Panc1 (cell line): Measurements from ENCODE around the gene GZF1. TPM values are rescaled to one million over a fixed set of nuclear protein-coding genes. Genes with fewer than 3 reads are reported as not detected.

ENCODE experiments used
- ATAC-seq: fragments of 200-7000 bp; cut with Tn5 transposase; 2 replicates; pipeline ENCODE4 v1.9.1; 2020; ENCODE audit warnings: mild to moderate bottlenecking, moderate library complexity
- BruUV-seq: library from RNA; stranded (reverse); fragments of 400-500 nt; replicated peaks from 2 replicates; lab custom pipeline; 2021; lab: Mats Ljungman, UMichigan
- CTCF ChIA-PET: fragments of 300-600 bp; sonication (Branson Sonifier 250); formaldehyde crosslinking; loops from one replicate; lab custom pipeline; 2022; ENCODE audit warnings: antibody characterized with exemption; lab: Charles Lee
- POLR2A ChIA-PET: fragments of 300-600 bp; sonication (Branson Sonifier 250); formaldehyde crosslinking; loops from one replicate; lab custom pipeline; 2022; ENCODE audit warnings: antibody characterized with exemption; lab: Charles Lee
- DNase-seq: peaks from one replicate; pipeline ENCODE4 v3.0.0-alpha.2; 2010; ENCODE audit warnings: low read depth, low spot score
- H3K27ac ChIP-seq: 2 replicates; pipeline ENCODE4 v1.5.1; 2011; ENCODE audit warnings: mild to moderate bottlenecking, low read length, inconsistent platforms
- H3K27me3 ChIP-seq: fragments of 200-500 bp; sonication (Bioruptor generic); 2 replicates; pipeline ENCODE4 v1.6.0; 2014; ENCODE audit warnings: low read length, inconsistent platforms; ENCODE audit not compliant: control insufficient read depth, insufficient read depth
- H3K36me3 ChIP-seq: fragments of 200-500 bp; sonication (Bioruptor generic); 2 replicates; pipeline ENCODE4 v1.5.1; 2014; ENCODE audit warnings: inconsistent platforms, mild to moderate bottlenecking, low read length, moderate library complexity; ENCODE audit not compliant: control insufficient read depth, insufficient read depth
- H3K4me1 ChIP-seq: 2 replicates; pipeline ENCODE4 v1.5.1; 2011; ENCODE audit warnings: inconsistent platforms, mild to moderate bottlenecking, low read length, moderate library complexity; ENCODE audit not compliant: control insufficient read depth, insufficient read depth
- H3K4me3 ChIP-seq, 2 experiments: 2 replicates each; pipeline ENCODE4 v1.5.1; 2011 to 2012; ENCODE audit warnings: low read depth in 2 of 2, low read length in 2 of 2, mild to moderate bottlenecking in 2 of 2, inconsistent platforms in 1 of 2, moderate library complexity in 1 of 2
- H3K9me3 ChIP-seq: fragments of 200-500 bp; sonication (Bioruptor generic); 2 replicates; pipeline ENCODE4 v1.5.1; 2014; ENCODE audit warnings: low read depth, mild to moderate bottlenecking, inconsistent platforms, low read length, moderate library complexity; ENCODE audit not compliant: control insufficient read depth, insufficient read depth
- CTCF ChIP-seq: fragments of 450-650 bp; IDR thresholded peaks from 2 replicates; pipeline ENCODE4 v1.5.1; 2017; ENCODE audit warnings: mild to moderate bottlenecking
- POLR2AphosphoS5 ChIP-seq: IDR thresholded peaks from 2 replicates; pipeline ENCODE4 v1.6.1; 2012; ENCODE audit warnings: mild to moderate bottlenecking, low read depth, low read length, moderate library complexity
- REST ChIP-seq, 2 experiments: IDR thresholded peaks; 2 replicates each; pipeline ENCODE4 v1.6.1; 2011 to 2012; ENCODE audit warnings: low read depth in 2 of 2, control low read depth in 1 of 2, low read length in 1 of 2, mild to moderate bottlenecking in 1 of 2, moderate library complexity in 1 of 2; ENCODE audit not compliant: insufficient read depth in 1 of 2
- SIN3A ChIP-seq: IDR thresholded peaks from 2 replicates; pipeline ENCODE4 v1.6.1; 2012; ENCODE audit warnings: low read depth, mild to moderate bottlenecking, low read length, moderate library complexity, borderline replicate concordance; ENCODE audit not compliant: insufficient read depth
- TCF7L2 ChIP-seq: IDR thresholded peaks from 2 replicates; pipeline ENCODE4 v1.6.1; 2011; ENCODE audit warnings: mild to moderate bottlenecking, low read depth, low read length, inconsistent platforms
- in situ Hi-C: cut with HindIII; loops from 2 replicates; pipeline ENCODE4 v1.10.0; 2016; ENCODE audit warnings: low sequenced_read_pairs, low pct_unique_long_range_greater_than_20kb
- intact Hi-C: fragments of 100-400 bp; cut with micrococcal nuclease; formaldehyde crosslinking; loops from one replicate; pipeline ENCODE4 v1.10.0; 2022; ENCODE audit not compliant: unreplicated experiment
- total RNA-seq: library from RNA; stranded (reverse); gene quantifications from one replicate; pipeline ENCODE4 v1.2.1, GENCODE V29; 2021; ENCODE audit not compliant: unreplicated experiment

The GZF1 gene
- total RNA-seq, 1 experiment from 2014 or later, result 18.0 TPM

GRCh38 chr20:23403751-23404150 is 41.8 kb downstream of the GZF1 start:
- Histone ChIP-seq H3K4me3 (no peak overlapping the region), H3K36me3 (no peaks in the 10 kb centered on the region), H3K27ac (no peak overlapping the region), H3K4me1 (no peaks in the 10 kb centered on the region), H3K27me3 (no peaks in the 10 kb centered on the region), H3K9me3 (no peaks in the 10 kb centered on the region)
- ATAC-seq, result no peak
- intact Hi-C loops (no loop called here), in situ Hi-C loops (no loop called here)
- ChIA-PET CTCF (no interaction called here), POLR2A (no interaction called here)
- no TSS peak for BruUV-seq
- TF ChIP-seq SIN3A, result no peak
- no peak for TF ChIP-seq REST (IDR thresholded peaks at IDR 0.05; ENCODE audit: insufficient read depth in 1 of 2, low read depth in 2 of 2, low read length in 1 of 2)
- TF ChIP-seq TCF7L2, result no peak
- TF ChIP-seq CTCF, result no peak
- no peak for TF ChIP-seq POLR2AphosphoS5
- DNase-seq, result no peak

- no peak for TF ChIP-seq TCF7L2
- no peak for TF ChIP-seq REST (IDR thresholded peaks at IDR 0.05; ENCODE audit: insufficient read depth in 1 of 2, low read depth in 2 of 2, low read length in 1 of 2)
- no peak for TF ChIP-seq CTCF
- TF ChIP-seq SIN3A, result no peak
- no peak for TF ChIP-seq POLR2AphosphoS5
- Histone ChIP-seq H3K27me3 (no peaks in the 10 kb centered on the region), H3K27ac (no peak overlapping the region), H3K4me3 (no peak overlapping the region), H3K4me1 (no peaks in the 10 kb centered on the region), H3K36me3 (no peaks in the 10 kb centered on the region), H3K9me3 (no peaks in the 10 kb centered on the region)
- no TSS peak for BruUV-seq
- intact Hi-C loops, result no loop called here
- no peak for ATAC-seq
- no peak for DNase-seq
- in situ Hi-C loops, result no loop called here
- ChIA-PET CTCF (no interaction called here), POLR2A (no interaction called here)
Measured at GRCh38 chr20:23404196-23404595, 42.2 kb downstream of the GZF1 start.
